PC-9 (cell line): ENCODE results near the gene TENM4.

Experiments
- CTCF ChIP-seq: fragments of 200-600 bp; sonication (generic); conservative IDR thresholded peaks from 2 replicates; pipeline ENCODE4 v1.6.1; 2017; ENCODE audit warnings: mixed run types, antibody characterized with exemption, mild to moderate bottlenecking, moderate library complexity
- EZH2 ChIP-seq: fragments of 200-600 bp; sonication (generic); IDR thresholded peaks from 2 replicates; pipeline ENCODE4 v1.8.0; 2017; ENCODE audit warnings: antibody characterized with exemption, low read depth

DNA sequence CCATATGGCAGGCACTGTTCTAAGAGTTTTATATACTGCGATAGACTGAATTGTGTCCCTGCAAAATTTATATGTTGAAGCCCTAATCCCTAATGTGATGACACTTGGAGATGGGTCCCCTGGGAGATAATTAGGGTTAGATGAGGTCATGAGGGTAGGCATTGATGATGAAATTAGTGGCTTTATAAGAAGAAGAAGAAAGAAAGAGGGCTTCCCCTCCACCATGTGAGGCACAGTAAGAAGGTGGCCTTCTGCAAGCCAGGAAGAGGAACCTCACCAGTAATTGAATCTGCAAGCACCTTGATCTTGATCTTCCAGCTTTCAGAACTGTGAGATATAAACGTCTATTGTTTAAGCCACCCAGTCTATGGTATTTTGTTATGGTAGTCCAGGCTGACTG, 46.6 kb upstream of the TENM4 start:
- no peak for TF ChIP-seq CTCF
- TF ChIP-seq EZH2: no peak
